Mesenchymal stem cell (in vitro differentiated cells and primary cell): ENCODE results near the gene PSORS1C2.

Experiments
- DNase-seq: peaks from one replicate; pipeline ENCODE4 v3.0.0-alpha.2; 2013
- H2AFZ ChIP-seq: one replicate; pipeline ENCODE4 v1.6.1; 2013; ENCODE audit warnings: low read depth, mild to moderate bottlenecking, control low read depth, inconsistent platforms, low read length, moderate library complexity
- H2AK5ac ChIP-seq: 2 replicates; pipeline ENCODE4 v1.6.1; 2013; ENCODE audit warnings: low read length, moderate library complexity, mild to moderate bottlenecking, inconsistent platforms; ENCODE audit not compliant: severe bottlenecking
- H2BK120ac ChIP-seq: one replicate; pipeline ENCODE4 v1.6.1; 2013; ENCODE audit warnings: low read depth, mild to moderate bottlenecking, inconsistent platforms, low read length, moderate library complexity
- H2BK12ac ChIP-seq, 2 experiments: one replicate each; pipeline ENCODE4 v1.6.1; 2013; ENCODE audit warnings: inconsistent platforms in 2 of 2, low read length in 2 of 2, mild to moderate bottlenecking in 2 of 2, moderate library complexity in 2 of 2, control low read depth in 1 of 2
- H2BK15ac ChIP-seq: one replicate; pipeline ENCODE4 v1.6.1; 2013; ENCODE audit warnings: mild to moderate bottlenecking, low read depth, inconsistent platforms; ENCODE audit not compliant: poor library complexity, severe bottlenecking
- H2BK5ac ChIP-seq: 2 replicates; pipeline ENCODE4 v1.6.1; 2013; ENCODE audit warnings: low read depth, mild to moderate bottlenecking, low read length, control low read depth, inconsistent platforms; ENCODE audit not compliant: poor library complexity, severe bottlenecking
- H3K14ac ChIP-seq, 2 experiments: one replicate each; pipeline ENCODE4 v1.6.1; 2013; ENCODE audit warnings: inconsistent platforms in 2 of 2, low read length in 2 of 2, control low read depth in 1 of 2, mild to moderate bottlenecking in 1 of 2, moderate library complexity in 1 of 2
- H3K18ac ChIP-seq, 2 experiments: one replicate each; pipeline ENCODE4 v1.6.1; 2013; ENCODE audit warnings: inconsistent platforms in 2 of 2, low read length in 2 of 2, control low read depth in 1 of 2, low read depth in 1 of 2, mild to moderate bottlenecking in 1 of 2
- H3K23ac ChIP-seq, 2 experiments: one replicate each; pipeline ENCODE4 v1.6.1; 2013; ENCODE audit warnings: inconsistent platforms in 2 of 2, low read length in 2 of 2, mild to moderate bottlenecking in 2 of 2, moderate library complexity in 2 of 2, control low read depth in 1 of 2
- H3K27ac ChIP-seq: 2 replicates; pipeline ENCODE4 v1.5.1; 2013; ENCODE audit warnings: mild to moderate bottlenecking, moderate library complexity, low read length, control low read depth, inconsistent platforms; ENCODE audit not compliant: poor library complexity, severe bottlenecking
- H3K27me3 ChIP-seq, 2 experiments: 2 replicates each; pipeline versions ENCODE4 v1.6.1 to v1.7.0; 2013; ENCODE audit warnings: low read length in 2 of 2, mild to moderate bottlenecking in 2 of 2, moderate library complexity in 2 of 2, control low read depth in 1 of 2, inconsistent platforms in 1 of 2; ENCODE audit not compliant: control insufficient read depth in 1 of 2, insufficient read depth in 1 of 2
- H3K36me3 ChIP-seq, 2 experiments: 2 replicates each; pipeline versions ENCODE4 v1.6.1 to v1.7.0; 2013; ENCODE audit warnings: low read length in 2 of 2, control low read depth in 1 of 2, inconsistent platforms in 1 of 2, low read depth in 1 of 2, mild to moderate bottlenecking in 1 of 2; ENCODE audit not compliant: insufficient read depth in 2 of 2, control insufficient read depth in 1 of 2
- H3K4ac ChIP-seq, 2 experiments: one replicate each; pipeline ENCODE4 v1.6.1; 2013; ENCODE audit warnings: inconsistent platforms in 2 of 2, low read length in 2 of 2, mild to moderate bottlenecking in 2 of 2, moderate library complexity in 2 of 2, control low read depth in 1 of 2, low read depth in 1 of 2
- H3K4me1 ChIP-seq: 2 replicates; pipeline ENCODE4 v1.6.1; 2013; ENCODE audit warnings: low read depth, low read length, control low read depth; ENCODE audit not compliant: control insufficient read depth, insufficient read depth
- H3K4me2 ChIP-seq: 2 replicates; pipeline ENCODE4 v1.6.1; 2013; ENCODE audit warnings: low read length, mild to moderate bottlenecking, inconsistent platforms; ENCODE audit not compliant: poor library complexity, severe bottlenecking
- H3K4me3 ChIP-seq, 2 experiments: 2 replicates each; pipeline versions ENCODE4 v1.5.1 to v1.7.0; 2013; ENCODE audit warnings: low read length in 2 of 2, mild to moderate bottlenecking in 2 of 2, control low read depth in 1 of 2, low read depth in 1 of 2; ENCODE audit not compliant: insufficient read depth in 1 of 2
- H3K79me1 ChIP-seq: replicated peaks from 2 replicates; pipeline ENCODE4 v1.6.1; 2013; ENCODE audit warnings: mild to moderate bottlenecking, control low read depth, low read length, inconsistent platforms; ENCODE audit not compliant: poor library complexity, severe bottlenecking
- H3K9ac ChIP-seq: 2 replicates; pipeline ENCODE4 v1.7.0; 2013; ENCODE audit warnings: mild to moderate bottlenecking, low read length, moderate library complexity
- H3K9me3 ChIP-seq: 2 replicates; pipeline ENCODE4 v1.7.0; 2013; ENCODE audit warnings: mild to moderate bottlenecking, low read length; ENCODE audit not compliant: control insufficient read depth
- H4K8ac ChIP-seq: one replicate; pipeline ENCODE4 v1.6.1; 2013; ENCODE audit warnings: inconsistent platforms, mild to moderate bottlenecking, low read length, moderate library complexity
- H4K91ac ChIP-seq: one replicate; pipeline ENCODE4 v1.6.1; 2013; ENCODE audit warnings: mild to moderate bottlenecking, low read length, inconsistent platforms
- WGBS: methylation state at CpG from one replicate; pipeline ENCODE4 v1.1.7; 2013; ENCODE audit warnings: mixed read lengths; 5-methylcytosine and 5-hydroxymethylcytosine counted together

PSORS1C2 gene

GRCh38 chr6:31158140-31158862, 19.4 kb upstream of the PSORS1C2 start, which contains the start of gene TCF19:
TSS of gene TCF19 (plus strand) at chr6:31158589. CDS start at chr6:31159470, 881 bp downstream.
- H3K27ac ChIP-seq, result peak within 1 kb of the TSS; percentile 72
- peaks cover 24 to 32% of the 10 kb centered on the region in 2 experiments for H3K36me3 ChIP-seq
- peak; percentile 99 for DNase-seq
- H3K4me3 ChIP-seq, result peak within 1 kb of the TSS; percentile 74 to 90
- peaks cover 31% of the 10 kb centered on the region for H3K79me1 ChIP-seq
- H2BK5ac ChIP-seq, result peak within 1 kb of the TSS; percentile 35
- no peak within 1 kb of the TSS for H4K91ac ChIP-seq
- H2BK120ac ChIP-seq, result no peak within 1 kb of the TSS
- H2BK15ac ChIP-seq, result no peak within 1 kb of the TSS
- H3K4me1 ChIP-seq, result peaks cover 14% of the 10 kb centered on the region
- WGBS, result under 1% methylated on average over 65 of the region's 65 CpGs
- peak within 1 kb of the TSS; percentile 21 for H2AFZ ChIP-seq
- peak within 1 kb of the TSS; percentile 66 to 69 for H3K4ac ChIP-seq
- peak within 1 kb of the TSS; percentile 76 for H2AK5ac ChIP-seq
- no peak within 1 kb of the TSS for H2BK12ac ChIP-seq
- H4K8ac ChIP-seq, result peak within 1 kb of the TSS; percentile 88
- peak within 1 kb of the TSS in 1 of 2 experiments; percentile 52 for H3K18ac ChIP-seq
- peak within 1 kb of the TSS; percentile 89 for H3K4me2 ChIP-seq
- peak within 1 kb of the TSS; percentile 91 for H3K9ac ChIP-seq
- H3K9me3 ChIP-seq, result no peaks in the 10 kb centered on the region
- H3K23ac ChIP-seq, result no peak within 1 kb of the TSS
- H3K27me3 ChIP-seq, result no peaks in the 10 kb centered on the region
- H3K14ac ChIP-seq, result peak within 1 kb of the TSS in 1 of 2 experiments; percentile 88

- H2BK15ac ChIP-seq, result no peak within 1 kb of the TSS
- H4K91ac ChIP-seq, result no peak within 1 kb of the TSS
- H3K4me1 ChIP-seq, result peaks cover 16% of the 10 kb centered on the region
- peak within 1 kb of the TSS; percentile 66 to 69 for H3K4ac ChIP-seq
- peak within 1 kb of the TSS; percentile 91 for H3K9ac ChIP-seq
- H2BK12ac ChIP-seq, result no peak within 1 kb of the TSS
- H3K4me3 ChIP-seq, result peak within 1 kb of the TSS; percentile 74 to 90
- peak within 1 kb of the TSS; percentile 88 for H4K8ac ChIP-seq
- peaks cover 31% of the 10 kb centered on the region for H3K79me1 ChIP-seq
- no peak within 1 kb of the TSS for H2BK120ac ChIP-seq
- H2BK5ac ChIP-seq, result peak within 1 kb of the TSS; percentile 35
- H3K23ac ChIP-seq, result no peak within 1 kb of the TSS
- peaks cover 20 to 29% of the 10 kb centered on the region in 2 experiments for H3K36me3 ChIP-seq
- WGBS, result 8% methylated on average over 14 of the region's 14 CpGs
- H3K14ac ChIP-seq, result peak within 1 kb of the TSS in 1 of 2 experiments; percentile 88
- peak; percentile 13 for DNase-seq
- H3K18ac ChIP-seq, result peak within 1 kb of the TSS in 1 of 2 experiments; percentile 52
- H3K27ac ChIP-seq, result peak within 1 kb of the TSS; percentile 72
- H2AK5ac ChIP-seq, result peak within 1 kb of the TSS; percentile 84
- H3K4me2 ChIP-seq, result peak within 1 kb of the TSS; percentile 89
- H3K9me3 ChIP-seq, result no peaks in the 10 kb centered on the region
- peak within 1 kb of the TSS; percentile 21 for H2AFZ ChIP-seq
- H3K27me3 ChIP-seq, result no peaks in the 10 kb centered on the region
Observed at GRCh38 chr6:31157513-31158139, 18.8 kb upstream of the PSORS1C2 start, which contains the start of gene CCHCR1. TSS of gene CCHCR1 (minus strand) at chr6:31157802. CDS start at chr6:31157600, 202 bp downstream.

GRCh38 chr6:31156641-31157040, 17.8 kb upstream of the PSORS1C2 start:
- 97% methylated on average over 7 of the region's 7 CpGs for WGBS
- Histone ChIP-seq H3K14ac (no peak overlapping the region), H2AK5ac (peak overlapping the region; percentile 84), H3K27ac (no peak overlapping the region), H2BK5ac (no peak overlapping the region), H3K9me3 (no peaks in the 10 kb centered on the region), H2BK12ac (no peak overlapping the region), H3K4me3 (peak overlapping the region in 1 of 2 experiments; percentile 90), H2AFZ (no peak overlapping the region), H3K4me2 (no peak overlapping the region), H3K18ac (no peak overlapping the region), H3K9ac (peak overlapping the region; percentile 91), H3K27me3 (no peaks in the 10 kb centered on the region), H3K4me1 (peaks cover 19% of the 10 kb centered on the region), H4K8ac (no peak overlapping the region), H3K79me1 (peaks cover 22% of the 10 kb centered on the region), H2BK120ac (no peak overlapping the region), H3K4ac (no peak overlapping the region), H3K23ac (no peak overlapping the region), H4K91ac (no peak overlapping the region), H2BK15ac (no peak overlapping the region), H3K36me3 (peaks cover 10 to 23% of the 10 kb centered on the region in 2 experiments)
- DNase-seq, result no peak

- Histone ChIP-seq H4K8ac (no peak overlapping the region), H2BK120ac (no peak overlapping the region), H2AK5ac (peak overlapping the region; percentile 35), H4K91ac (no peak overlapping the region), H3K14ac (no peak overlapping the region), H3K27ac (no peak overlapping the region), H3K27me3 (no peaks in the 10 kb centered on the region), H3K18ac (no peak overlapping the region), H2AFZ (no peak overlapping the region), H3K23ac (no peak overlapping the region), H3K4ac (no peak overlapping the region), H3K9me3 (no peaks in the 10 kb centered on the region), H3K4me1 (peaks cover 24% of the 10 kb centered on the region), H3K9ac (no peak overlapping the region), H2BK5ac (no peak overlapping the region), H3K36me3 (peaks cover 26 to 37% of the 10 kb centered on the region in 2 experiments), H3K79me1 (peaks cover 14% of the 10 kb centered on the region), H2BK15ac (no peak overlapping the region), H2BK12ac (no peak overlapping the region), H3K4me2 (no peak overlapping the region), H3K4me3 (no peak overlapping the region)
- WGBS, result 88% methylated on average over 15 of the region's 15 CpGs
- no peak for DNase-seq
Observed at GRCh38 chr6:31154436-31154835, 15.6 kb upstream of the PSORS1C2 start.
